ENCODE measurements around the gene THSD4.

THSD4 gene

DNA sequence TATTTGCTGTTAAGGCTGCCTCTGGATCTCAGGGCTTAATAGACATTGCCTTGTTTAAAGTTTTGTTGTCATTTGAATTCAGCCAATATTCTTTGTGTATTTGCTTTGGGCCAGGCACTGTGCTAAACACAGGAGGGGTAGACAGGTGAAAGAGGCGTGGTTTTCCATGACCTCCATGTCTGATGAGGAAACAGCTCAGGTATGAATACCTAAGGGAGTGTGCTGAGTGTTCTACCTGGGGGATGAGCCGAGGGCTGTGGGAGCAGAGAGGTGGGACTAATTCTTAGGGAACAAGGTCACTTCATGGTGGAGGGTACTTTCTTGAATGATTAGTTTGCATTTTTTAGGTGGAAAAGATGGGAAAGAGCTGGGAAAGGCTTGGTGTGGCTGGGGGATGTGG, 108.2 kb downstream of the THSD4 start:
- no peak for DNase-seq (ENCODE audit: low read depth in 2 of 2)

DNA sequence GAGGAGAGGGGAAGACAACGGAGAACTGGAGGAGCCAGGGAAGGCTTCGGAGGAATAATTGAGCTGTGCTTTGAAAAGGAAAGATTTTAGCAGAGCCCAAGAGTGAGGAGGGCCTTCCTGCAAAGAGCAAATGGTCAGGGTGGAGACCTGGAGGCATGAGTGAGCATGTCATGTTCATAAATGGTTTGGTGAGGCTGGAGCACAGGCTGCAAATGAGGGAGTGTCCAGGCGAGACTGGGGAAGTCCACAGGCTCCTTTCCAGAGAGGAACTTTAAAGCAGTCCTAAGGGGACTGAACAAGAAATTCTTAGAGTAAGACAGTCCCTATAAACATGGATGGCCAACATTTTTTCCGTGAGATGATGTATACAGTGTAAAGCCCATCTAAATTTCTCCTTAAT, 108.8 kb downstream of the THSD4 start:
- no peak for DNase-seq (ENCODE audit: low read depth in 2 of 2)

- DNase-seq (ENCODE audit: low read depth in 2 of 2): no peak
Observed at GRCh38 chr15:71225851-71226250, 110.6 kb downstream of the THSD4 start.

- DNase-seq (ENCODE audit: low read depth in 2 of 2): no peak
Observed at GRCh38 chr15:71226536-71227455, 111.5 kb downstream of the THSD4 start.

GRCh38 chr15:71228403-71228802, 113.1 kb downstream of the THSD4 start:
- DNase-seq (ENCODE audit: low read depth in 2 of 2): no peak

- DNase-seq (ENCODE audit: low read depth in 2 of 2): no peak
Observed at GRCh38 chr15:71230303-71230702, 115.0 kb downstream of the THSD4 start.

GRCh38 chr15:71231758-71232157, 116.5 kb downstream of the THSD4 start:
- DNase-seq (ENCODE audit: low read depth in 2 of 2): no peak

- DNase-seq (ENCODE audit: low read depth in 2 of 2): no peak
Observed at GRCh38 chr15:71232411-71232810, 117.1 kb downstream of the THSD4 start.

GRCh38 chr15:71237456-71238188, 122.4 kb downstream of the THSD4 start:
- DNase-seq (ENCODE audit: low read depth in 2 of 2): no peak

DNA sequence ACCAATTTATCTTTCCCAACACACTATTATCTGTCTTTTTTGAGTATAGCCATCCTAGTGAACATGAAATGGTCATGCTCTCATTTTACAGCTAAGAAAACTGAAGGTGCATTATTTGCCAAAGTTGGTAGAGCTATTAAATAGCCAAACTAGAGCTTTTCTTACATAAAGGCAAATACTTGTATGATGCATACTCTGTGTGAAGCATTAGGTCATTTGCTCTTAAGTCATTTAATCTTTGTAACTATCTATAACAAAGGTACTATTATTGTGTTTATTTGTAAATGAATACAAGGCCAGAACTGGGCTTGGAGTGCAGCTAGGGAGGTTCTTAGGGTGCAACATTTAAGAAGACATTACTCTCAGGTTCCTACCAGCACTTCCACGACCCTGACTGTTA, 123.7 kb downstream of the THSD4 start:
- no peak for DNase-seq (ENCODE audit: low read depth in 2 of 2)

- DNase-seq (ENCODE audit: low read depth in 2 of 2): no peak
Observed at GRCh38 chr15:71239592-71240364, 124.5 kb downstream of the THSD4 start.

DNA sequence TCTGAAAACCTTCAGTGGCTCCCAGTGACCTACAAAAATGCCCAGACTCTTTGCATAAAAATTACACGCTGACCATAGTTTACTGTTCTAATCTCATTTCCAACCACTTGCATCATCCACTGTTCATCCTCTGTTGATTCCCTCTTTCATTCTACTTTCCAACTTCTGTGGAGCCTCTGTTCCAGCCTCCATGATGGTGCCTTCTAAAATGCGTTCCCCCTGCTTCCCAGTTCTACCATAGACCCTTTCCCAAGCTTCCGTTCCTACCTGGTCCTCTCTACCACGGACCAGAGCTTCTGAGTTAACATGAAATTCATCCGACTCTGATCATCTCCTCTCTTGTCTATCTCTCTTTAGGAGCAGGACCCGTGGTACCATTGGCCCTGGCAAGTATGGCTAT, 127.0 kb downstream of the THSD4 start:
- no peak for DNase-seq (ENCODE audit: low read depth in 2 of 2)

DNA sequence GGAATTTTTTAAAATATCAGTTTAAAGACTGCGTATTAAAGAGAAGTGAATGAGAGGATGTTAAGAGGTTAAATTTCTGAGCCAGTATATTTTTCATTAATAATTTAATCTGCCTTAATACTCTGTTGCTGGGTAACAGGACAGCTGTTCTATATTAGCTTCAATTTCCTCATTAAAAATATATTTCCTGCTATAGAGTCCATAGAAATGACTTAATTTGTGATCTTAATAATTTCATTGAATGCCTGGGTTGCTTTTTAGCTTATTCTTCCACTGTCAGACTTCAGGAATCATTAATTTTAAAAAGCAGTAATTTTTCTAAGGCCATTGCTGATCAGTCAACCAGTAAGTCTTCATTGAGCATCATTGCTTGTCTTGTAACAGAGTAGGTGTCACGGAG, 129.0 kb downstream of the THSD4 start:
- no peak for DNase-seq (ENCODE audit: low read depth in 2 of 2)

- DNase-seq (ENCODE audit: low read depth in 2 of 2): no peak
Observed at GRCh38 chr15:71245588-71245987, 130.3 kb downstream of the THSD4 start.

DNA sequence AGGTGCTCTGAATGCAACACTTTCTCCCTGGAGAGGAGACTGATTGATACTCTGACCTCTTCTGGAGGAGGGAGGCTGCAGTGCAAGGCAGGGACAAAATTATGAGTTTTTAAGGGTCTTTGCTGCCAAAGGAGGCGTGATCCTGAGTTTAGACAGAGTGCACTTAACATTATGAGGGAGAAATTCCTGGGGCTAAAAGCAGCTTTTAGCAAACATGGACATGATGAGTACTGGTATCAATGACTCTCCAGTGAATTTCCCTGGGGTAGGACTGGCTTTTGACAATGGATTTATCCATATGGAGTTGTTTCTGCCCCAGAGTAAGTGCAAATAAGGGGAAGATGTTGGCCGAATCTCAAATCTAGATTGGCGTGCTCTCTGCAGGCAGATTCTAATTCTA, 133.1 kb downstream of the THSD4 start:
- no peak for DNase-seq (ENCODE audit: low read depth in 2 of 2)

- DNase-seq (ENCODE audit: low read depth in 2 of 2): no peak
Observed at GRCh38 chr15:71249986-71250385, 134.7 kb downstream of the THSD4 start.

GRCh38 chr15:71250936-71251583, 135.8 kb downstream of the THSD4 start:
- DNase-seq (ENCODE audit: low read depth in 2 of 2): no peak

- no peak for DNase-seq (ENCODE audit: low read depth in 2 of 2)
Observed at GRCh38 chr15:71251584-71252043, 136.3 kb downstream of the THSD4 start.

- DNase-seq (ENCODE audit: low read depth in 2 of 2): no peak
Observed at GRCh38 chr15:71252044-71252739, 136.9 kb downstream of the THSD4 start.

GRCh38 chr15:71252740-71253047, 137.4 kb downstream of the THSD4 start:
- DNase-seq (ENCODE audit: low read depth in 2 of 2): no peak

- no peak for DNase-seq (ENCODE audit: low read depth in 2 of 2)
Observed at GRCh38 chr15:71254491-71254890, 139.2 kb downstream of the THSD4 start.
